Adrenal gland (tissue), 12 donors: ENCODE measurements around the gene TMEM255B. TPM values are rescaled to one million over a fixed set of nuclear protein-coding genes. Genes with fewer than 3 reads are reported as not detected.

Experiments used
- DNase-seq, 7 donors: peaks; one replicate each; pipeline ENCODE4 v3.0.0-alpha.2; 2019 to 2020
- H3K27ac ChIP-seq, 5 donors: fragments of 200-600 bp; sonication (generic) in 4 of 5; 1 replicate in 3 of 5; 2 replicates in 2 of 5; pipeline versions ENCODE4 v1.5.1 to v1.8.0; 2016 to 2020; ENCODE audit warnings: mild to moderate bottlenecking in 1 of 5
- H3K27me3 ChIP-seq: fragments of 200-600 bp; 2 replicates; pipeline ENCODE4 v1.8.0; 2021
- H3K36me3 ChIP-seq, 2 donors: fragments of 200-600 bp; replicated peaks in 1 of 2; 1 replicate in 1 of 2; 2 replicates in 1 of 2; pipeline versions ENCODE4 v1.5.1 to v1.8.0; 2018 to 2022
- H3K4me1 ChIP-seq, 2 donors: fragments of 200-600 bp; replicated peaks in 1 of 2; 1 replicate in 1 of 2; 2 replicates in 1 of 2; pipeline versions ENCODE4 v1.5.1 to v1.8.0; 2018 to 2021
- H3K4me3 ChIP-seq, 4 donors: fragments of 200-600 bp; sonication (generic) in 3 of 4; one replicate each; pipeline ENCODE4 v1.5.1; 2016 to 2018
- H3K9me3 ChIP-seq, 3 donors: fragments of 200-600 bp; sonication (generic) in 1 of 3; replicated peaks in 1 of 3; 1 replicate in 2 of 3; 2 replicates in 1 of 3; pipeline versions ENCODE4 v1.5.1 to v1.8.0; 2016 to 2021
- POLR2A ChIP-seq, 2 donors: fragments of 450-650 bp; IDR thresholded peaks; one replicate each; pipeline ENCODE4 v1.6.1; 2017; ENCODE audit warnings: antibody characterized with exemption in 2 of 2, mild to moderate bottlenecking in 2 of 2, moderate library complexity in 1 of 2
- WGBS, 4 donors: extraction: QIAGEN DNeasy Blood & Tissue Kit in 2 of 4; methylation state at CpG; one replicate each; pipeline versions ENCODE4 v1.1.5 to v1.1.7; 2013 to 2017; 5-methylcytosine and 5-hydroxymethylcytosine counted together
- intact Hi-C, 2 donors: fragments of 100-400 bp; cut with DNase I; formaldehyde crosslinking; loops; one replicate each; pipeline versions ENCODE4 v1.14.1 to v1.15.0; 2022 to 2023
- polyA plus RNA-seq, 3 donors: library from polyadenylated mRNA; stranded (reverse); fragments of 200-250 nt in 2 of 3; fragments of 350-450 nt in 1 of 3; fragmentation: Illumina TruSeq in 1 of 3; extraction: RNeasy Lipid Tissue Mini Kit (QIAGEN cat#74804) in 1 of 3; gene quantifications; one replicate each; pipeline ENCODE4 v1.2.3, GENCODE V29; 2013 to 2014
- total RNA-seq, 9 donors: library from RNA; depleted of rRNA in 4 of 9; stranded (reverse); fragments of >200 nt in 4 of 9; fragments of 120-200 nt in 1 of 9; fragmentation: NEBNext Ultra II Directional in 1 of 9; extraction: Animal tissue kit (Norgen Biotek cat#: 25700) in 1 of 9; gene quantifications; one replicate each; pipeline versions ENCODE4 v1.1.0 to v1.2.4, GENCODE V29; 2013 to 2023
- TF ChIP-seq, protein P1 (sequence below), 6 experiments: fragments of 450-650 bp in 4 of 6; fragments of 200-600 bp in 2 of 6; sonication (generic) in 1 of 6; IDR thresholded peaks; 1 replicate in 5 of 6; 2 replicates in 1 of 6; pipeline versions ENCODE4 v1.5.1 to v1.8.0; 2016 to 2021; ENCODE audit warnings: antibody characterized with exemption in 6 of 6, mild to moderate bottlenecking in 2 of 6, moderate library complexity in 1 of 6
- donor health status: healthy with polysubstance abuse.
- donor health status: Bipolar disorder and iron deficiency.
- donor health status: DM: yes; HTN: yes; CAD: no.
- donor health status: DM: no; HTN: no; CAD: no.
- donor health status: DM: no; HTN: no; CAD: no.
- donor health status: DM: yes; HTN: yes; CAD: no.

The TMEM255B gene
- total and polyA plus RNA-seq, 12 donors = 1.3 to 60.1 (median 17.2) TPM

DNA sequence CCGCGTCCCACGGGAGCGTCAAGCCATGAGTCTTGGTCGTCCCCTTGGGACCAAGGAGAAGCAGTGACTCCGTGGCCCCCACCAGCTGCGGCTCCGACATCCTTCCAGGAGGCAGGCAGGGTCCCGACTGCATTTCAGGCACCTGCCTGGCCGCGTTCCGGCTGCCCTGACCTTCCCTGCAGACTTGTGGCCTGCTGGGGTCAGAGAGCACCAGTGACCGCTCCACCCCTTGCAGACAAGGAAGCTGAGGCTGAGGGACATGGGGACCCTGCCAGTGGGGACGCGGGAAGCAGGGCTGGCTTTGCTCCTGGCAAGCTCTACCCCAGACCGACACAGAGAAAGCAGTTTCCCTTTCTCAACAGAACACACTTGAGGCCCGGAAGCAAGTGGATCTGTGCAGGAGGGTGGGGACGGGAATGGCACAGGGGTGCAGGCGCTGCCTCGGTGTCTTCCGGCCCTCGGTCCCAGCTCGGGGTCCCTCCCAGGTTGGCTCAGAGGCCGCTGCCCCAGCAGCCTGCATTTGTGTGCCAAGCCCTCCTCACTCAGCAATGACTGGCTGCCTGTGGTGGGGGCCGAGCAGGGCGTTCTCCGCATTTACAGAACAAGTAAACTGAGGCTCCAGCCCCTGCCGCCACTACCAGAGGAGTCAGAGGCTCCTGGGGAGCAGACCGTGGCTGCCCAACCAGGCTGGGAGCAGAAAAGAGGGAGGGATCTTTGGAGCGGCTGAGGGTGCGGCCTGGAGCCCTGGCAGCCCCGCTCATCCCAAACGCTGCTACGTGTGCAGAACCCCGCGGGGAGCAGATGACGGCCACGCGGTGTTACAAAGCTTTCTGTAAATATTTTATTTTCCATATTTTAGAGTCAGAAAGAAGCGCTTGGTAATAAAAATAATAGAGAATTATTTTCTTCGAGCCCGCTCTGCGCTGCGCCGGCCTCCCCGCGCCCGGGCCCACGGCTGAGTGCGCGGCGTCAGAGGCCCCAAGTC is 61.0 kb downstream of the TMEM255B start:
- intact Hi-C loops = loop anchor here (5.0 kb wide), 2 partner anchors 127 to 407 kb away; no protein-coding TSS in a partner anchor
- no peak for TF ChIP-seq POLR2A (IDR thresholded peaks at IDR 0.05)
- TF ChIP-seq, protein P1, sequence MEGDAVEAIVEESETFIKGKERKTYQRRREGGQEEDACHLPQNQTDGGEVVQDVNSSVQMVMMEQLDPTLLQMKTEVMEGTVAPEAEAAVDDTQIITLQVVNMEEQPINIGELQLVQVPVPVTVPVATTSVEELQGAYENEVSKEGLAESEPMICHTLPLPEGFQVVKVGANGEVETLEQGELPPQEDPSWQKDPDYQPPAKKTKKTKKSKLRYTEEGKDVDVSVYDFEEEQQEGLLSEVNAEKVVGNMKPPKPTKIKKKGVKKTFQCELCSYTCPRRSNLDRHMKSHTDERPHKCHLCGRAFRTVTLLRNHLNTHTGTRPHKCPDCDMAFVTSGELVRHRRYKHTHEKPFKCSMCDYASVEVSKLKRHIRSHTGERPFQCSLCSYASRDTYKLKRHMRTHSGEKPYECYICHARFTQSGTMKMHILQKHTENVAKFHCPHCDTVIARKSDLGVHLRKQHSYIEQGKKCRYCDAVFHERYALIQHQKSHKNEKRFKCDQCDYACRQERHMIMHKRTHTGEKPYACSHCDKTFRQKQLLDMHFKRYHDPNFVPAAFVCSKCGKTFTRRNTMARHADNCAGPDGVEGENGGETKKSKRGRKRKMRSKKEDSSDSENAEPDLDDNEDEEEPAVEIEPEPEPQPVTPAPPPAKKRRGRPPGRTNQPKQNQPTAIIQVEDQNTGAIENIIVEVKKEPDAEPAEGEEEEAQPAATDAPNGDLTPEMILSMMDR (IDR thresholded peaks at IDR 0.05) = no peak
- Histone ChIP-seq H3K9me3 (no peaks in the 10 kb centered on the region), H3K27me3 (no peaks in the 10 kb centered on the region), H3K36me3 (peaks cover 0 to 8% of the 10 kb centered on the region in 2 donors), H3K4me1 (peaks cover 13 to 18% of the 10 kb centered on the region in 2 donors), H3K4me3 (peak overlapping the region in 1 of 4 donors; percentile 23), H3K27ac (peak overlapping the region; percentile 57 to 96 (median 85))
- DNase-seq = peak in 1 of 7 donors; percentile 24
- WGBS, 4 donors = 84 to 89% (median 86%) methylated on average over 35 to 52 of the region's 52 CpGs

DNA sequence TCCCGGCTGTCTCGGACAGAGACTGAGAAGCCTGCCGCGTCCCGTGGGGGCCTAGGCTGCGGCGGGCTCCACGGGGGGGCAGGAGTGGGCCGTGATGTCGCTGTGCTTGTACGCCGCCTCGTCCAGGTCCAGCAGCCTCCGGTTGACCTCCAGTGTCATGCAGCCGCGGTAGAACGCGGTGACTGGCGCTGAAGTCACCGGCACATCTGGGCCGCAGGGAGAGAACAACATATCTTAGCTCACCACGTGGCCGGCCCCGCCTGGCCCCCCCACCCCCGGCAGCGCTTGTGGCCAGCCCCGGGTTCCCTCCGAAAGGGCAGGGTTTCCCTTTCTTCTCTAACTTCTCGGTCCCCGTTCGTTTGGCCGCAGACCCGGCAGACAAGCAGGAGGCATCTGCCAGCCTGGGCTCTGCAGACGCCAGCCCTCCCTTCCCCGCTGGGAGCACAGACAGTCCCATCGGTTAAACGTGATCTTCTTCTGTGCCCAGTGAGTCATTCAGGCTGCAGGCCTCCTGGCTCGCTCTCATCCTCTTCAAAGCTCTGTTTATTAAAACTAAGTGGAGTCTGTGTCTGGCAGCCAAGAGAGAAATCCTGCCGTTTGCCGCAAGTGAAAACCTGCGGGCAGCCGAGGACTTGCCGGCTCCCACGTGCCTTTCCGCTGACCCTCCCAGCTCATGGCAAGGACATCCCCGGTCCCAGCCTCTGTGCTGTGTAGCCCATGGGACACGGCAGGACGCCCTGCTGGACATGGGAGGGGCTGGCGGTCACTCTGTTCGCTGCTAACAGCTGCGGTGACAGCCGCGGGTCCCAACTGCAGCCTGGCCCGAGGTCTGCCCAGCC is 62.0 kb downstream of the TMEM255B start:
- intact Hi-C loops = no loop called here

DNA sequence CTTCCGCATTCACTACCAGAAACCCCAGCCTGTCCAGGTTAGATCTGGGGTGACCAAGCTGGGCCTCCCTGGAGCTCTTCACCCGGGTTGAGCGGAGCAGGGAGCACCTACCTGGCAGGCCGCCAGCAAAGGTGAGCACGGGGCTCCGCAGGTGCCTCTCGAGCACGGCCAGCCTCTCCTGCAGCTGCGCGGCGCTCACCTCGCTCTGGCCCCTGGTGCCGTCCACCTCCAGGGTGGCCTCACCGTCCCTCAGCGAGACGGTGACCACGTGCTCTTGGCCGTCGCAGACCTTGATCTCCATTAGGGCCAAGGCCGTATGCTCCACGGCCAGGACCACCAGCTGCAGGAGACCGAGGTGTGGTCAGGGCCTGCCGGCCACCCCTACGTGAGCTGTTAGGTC is 62.8 kb downstream of the TMEM255B start:
- Histone ChIP-seq H3K36me3 (peaks cover 0 to 9% of the 10 kb centered on the region in 2 donors), H3K27ac (peak overlapping the region in 4 of 5 donors; percentile 84 to 96 (median 86)), H3K9me3 (no peaks in the 10 kb centered on the region), H3K4me1 (peaks cover 13 to 18% of the 10 kb centered on the region in 2 donors), H3K27me3 (no peaks in the 10 kb centered on the region), H3K4me3 (no peak overlapping the region)
- WGBS, 4 donors = 87 to 95% (median 92%) methylated on average over 4 to 24 of the region's 24 CpGs
- TF ChIP-seq, protein P1 (IDR thresholded peaks at IDR 0.05) = no peak
- TF ChIP-seq POLR2A (IDR thresholded peaks at IDR 0.05) = no peak
- no peak for DNase-seq
- intact Hi-C loops = no loop called here

More for the DNA sequence above, 62.0 kb downstream of the TMEM255B start:
- H3K4me3 ChIP-seq = peak overlapping the region in 1 of 4 donors; percentile 23
- H3K36me3 ChIP-seq = peaks cover 0 to 8% of the 10 kb centered on the region in 2 donors
- H3K9me3 ChIP-seq = no peaks in the 10 kb centered on the region
- H3K27me3 ChIP-seq = no peaks in the 10 kb centered on the region
- peak; percentile 78 to 95 (median 89) for DNase-seq
- 7 to 29% (median 16%) methylated on average over 3 to 54 of the region's 54 CpGs for WGBS, 4 donors
- H3K27ac ChIP-seq = peak overlapping the region; percentile 57 to 96 (median 85)
- H3K4me1 ChIP-seq = peaks cover 13 to 18% of the 10 kb centered on the region in 2 donors
- peak in 1 of 2 donors; percentile 67 for TF ChIP-seq POLR2A (IDR thresholded peaks at IDR 0.05)
- TF ChIP-seq, protein P1 (IDR thresholded peaks at IDR 0.05) = peak in 4 of 6 experiments; percentile 12 to 35 (median 18)
